Stimulated activated CD8-positive, alpha-beta memory T cell treated with anti-CD3 and anti-CD28 coated beads, Interleukin-2, amount 100 ng/mL, for 48 hours (primary cell): Measurements from ENCODE around the gene CRAMP1.
A peak's percentile ranks its signal among the peaks of the same experiment; 100 is the strongest.

Experiments
- DNase-seq, 2 donors: peaks; one replicate each; pipeline ENCODE4 v3.0.0-alpha.2; 2020; ENCODE audit warnings: low read depth in 2 of 2

The CRAMP1 gene

DNA sequence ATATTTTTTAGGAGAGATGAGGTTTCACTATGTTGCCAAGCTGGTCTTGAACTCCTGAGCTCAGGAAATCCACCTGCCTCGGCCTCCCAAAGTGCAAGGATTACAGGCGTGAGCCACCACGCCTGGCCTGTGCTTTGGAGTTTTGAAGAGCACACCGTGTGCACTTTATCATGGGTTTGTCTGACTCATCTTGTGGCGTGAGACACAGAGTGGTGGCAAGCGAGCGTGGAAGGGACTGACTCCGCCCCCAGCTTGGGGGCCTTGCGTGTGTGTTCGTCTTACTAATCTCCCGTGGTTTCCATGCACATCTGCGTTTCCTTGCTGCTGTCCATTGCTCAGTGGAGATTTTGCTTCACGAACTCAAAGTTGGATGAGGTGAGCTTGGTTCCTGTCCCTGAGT is 22.9 kb downstream of the CRAMP1 start:
- no peak for DNase-seq

DNA sequence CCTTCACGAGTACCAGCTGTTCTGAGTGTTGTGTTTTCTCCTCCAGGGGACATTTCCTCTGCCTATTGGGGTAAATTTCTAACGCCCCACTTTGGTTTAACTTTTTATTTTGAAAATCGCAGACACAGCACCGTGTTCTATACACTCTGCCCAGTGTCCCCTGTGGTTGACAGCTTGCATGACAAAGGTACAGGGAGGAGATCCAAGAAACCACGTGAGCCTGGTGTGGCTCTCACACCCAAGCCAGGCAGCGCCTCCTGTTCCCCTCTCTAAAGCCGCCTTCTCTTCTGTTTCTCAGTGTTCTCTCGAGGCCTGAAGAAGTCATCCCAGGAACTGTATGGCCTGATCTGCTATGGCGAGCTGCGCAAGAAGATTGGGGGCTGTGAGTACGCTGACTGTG is 25.4 kb downstream of the CRAMP1 start:
- no peak for DNase-seq

GRCh38 chr16:1638757-1639156 is 26.6 kb downstream of the CRAMP1 start:
- no peak for DNase-seq

GRCh38 chr16:1639282-1639681 is 27.1 kb downstream of the CRAMP1 start:
- no peak for DNase-seq

DNA sequence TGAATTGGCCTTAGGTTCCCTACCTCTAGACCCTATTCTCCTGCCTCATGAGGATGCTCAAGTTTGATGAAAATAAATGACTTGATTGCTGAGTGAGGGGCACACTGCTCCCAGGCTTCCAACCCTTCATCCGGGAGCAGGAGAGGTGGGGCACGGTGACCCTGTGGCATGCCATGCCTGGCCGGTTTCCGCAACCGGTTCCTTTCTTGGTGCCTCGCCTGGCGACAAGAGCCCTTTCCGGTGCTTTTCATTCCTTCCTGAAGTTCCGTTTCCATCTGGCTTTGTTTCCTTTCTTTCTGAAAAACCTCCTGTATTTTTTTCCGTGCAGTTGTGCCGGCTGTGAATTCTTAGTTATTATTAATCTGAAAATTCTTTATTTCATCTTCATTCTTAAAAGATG is 27.7 kb downstream of the CRAMP1 start:
- DNase-seq, result no peak

DNA sequence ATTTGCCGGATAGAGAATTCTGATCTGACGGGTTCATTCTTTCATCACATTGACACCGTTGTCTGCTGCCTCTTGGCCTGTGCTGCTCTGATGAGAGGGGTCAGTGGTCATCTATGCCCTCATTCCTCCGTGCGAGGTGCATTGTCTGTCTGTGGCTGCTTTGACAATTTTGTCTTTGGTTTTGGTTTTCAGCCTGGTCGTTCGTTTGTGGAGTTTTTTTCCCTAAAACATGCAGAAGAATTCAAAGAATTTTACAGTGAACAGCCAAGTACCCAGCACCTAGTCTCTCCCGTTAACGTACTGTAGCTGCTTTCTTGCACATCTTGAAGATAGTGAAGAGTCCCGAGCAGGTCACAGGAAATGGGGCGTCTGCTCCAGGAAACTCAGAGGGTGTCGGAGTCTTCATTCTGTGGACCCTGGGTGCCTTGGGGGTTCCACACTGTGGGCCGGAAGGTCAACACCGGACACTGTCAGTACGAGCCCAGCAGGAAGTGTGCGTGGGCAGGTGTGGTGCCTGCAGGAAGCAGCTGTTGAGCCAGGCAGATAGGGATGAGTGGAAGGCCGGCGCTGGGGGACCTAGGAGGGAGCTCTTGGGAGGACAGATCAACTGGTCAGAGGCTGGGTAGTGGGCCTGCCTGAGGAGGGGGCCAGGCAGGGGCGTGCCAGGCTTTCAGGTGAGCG is 28.2 kb downstream of the CRAMP1 start:
- no peak for DNase-seq

- no peak for DNase-seq
These were observed 29.1 kb downstream of the CRAMP1 start for GRCh38 chr16:1641261-1641660.

DNA sequence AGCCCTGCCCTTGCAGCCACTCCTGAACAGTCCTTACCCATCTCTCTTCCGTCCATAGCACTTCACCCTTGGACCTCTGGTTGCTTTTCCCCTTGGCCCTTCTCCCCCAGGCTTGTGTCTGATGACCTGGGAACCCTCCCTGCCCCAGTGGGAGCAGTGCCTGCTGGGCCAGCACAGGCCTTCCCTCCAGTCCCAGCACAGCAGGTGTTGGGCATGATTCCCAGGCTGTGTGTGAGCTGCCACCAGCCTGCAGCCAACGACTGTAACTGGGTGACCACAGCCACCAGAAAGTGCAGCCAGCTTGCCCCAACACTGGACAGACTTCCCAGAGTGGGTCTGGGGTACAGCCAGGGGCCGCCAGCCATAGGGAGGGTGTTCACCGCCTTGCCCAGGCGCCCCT is 30.0 kb downstream of the CRAMP1 start:
- no peak for DNase-seq

GRCh38 chr16:1642753-1643152 is 30.6 kb downstream of the CRAMP1 start:
- DNase-seq, result no peak

DNA sequence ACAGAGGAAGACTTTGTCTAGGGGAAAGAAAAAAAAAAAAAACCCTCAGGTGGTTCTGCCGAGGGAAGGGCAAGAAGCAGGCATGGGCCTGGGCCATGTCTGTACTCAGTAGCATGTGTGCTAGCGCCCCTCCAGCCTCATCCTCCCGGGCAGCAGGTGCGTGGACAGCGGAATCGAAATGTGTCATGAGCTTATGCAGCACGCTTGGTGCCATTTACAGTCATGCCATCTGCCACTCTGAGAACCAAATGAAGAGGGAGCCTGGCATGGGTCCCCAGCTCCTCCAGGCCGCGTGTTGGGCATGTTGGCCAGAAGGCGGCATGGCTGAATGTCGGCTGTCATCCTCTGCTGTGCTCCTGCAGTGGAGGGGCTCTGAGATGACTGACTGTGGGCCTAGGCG is 31.4 kb downstream of the CRAMP1 start:
- no peak for DNase-seq

DNA sequence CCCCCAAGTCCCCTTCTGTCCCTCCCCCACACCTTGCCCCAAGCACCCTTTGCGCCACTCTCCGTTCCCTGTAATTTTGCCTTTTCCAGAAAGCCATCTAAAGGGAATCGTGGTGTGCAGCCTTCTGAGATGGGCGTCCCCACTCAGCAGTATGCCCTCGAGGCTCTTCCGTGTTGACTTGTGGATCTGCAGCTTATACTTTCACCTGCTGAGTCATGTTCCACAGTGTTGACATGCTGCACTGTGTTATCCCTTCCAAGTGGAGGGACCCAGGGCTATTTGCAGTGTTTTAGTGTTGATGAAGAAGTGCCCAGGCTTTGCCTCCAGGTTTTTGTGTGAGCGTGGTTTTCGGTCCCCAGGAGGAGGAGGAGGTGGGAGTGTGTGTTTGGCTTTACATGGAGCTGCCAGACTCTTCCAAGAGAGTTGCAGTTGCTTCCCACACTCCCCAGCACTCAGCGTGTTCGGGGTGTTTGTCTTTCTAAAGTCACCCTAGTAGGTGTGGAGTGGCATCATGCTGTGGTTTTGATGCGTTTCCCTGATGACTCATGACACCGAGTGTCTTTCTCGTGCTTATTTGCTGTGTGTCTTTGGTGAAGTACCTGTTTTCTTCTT is 33.9 kb downstream of the CRAMP1 start:
- DNase-seq, result peak in 1 of 2 donors; percentile 14

DNA sequence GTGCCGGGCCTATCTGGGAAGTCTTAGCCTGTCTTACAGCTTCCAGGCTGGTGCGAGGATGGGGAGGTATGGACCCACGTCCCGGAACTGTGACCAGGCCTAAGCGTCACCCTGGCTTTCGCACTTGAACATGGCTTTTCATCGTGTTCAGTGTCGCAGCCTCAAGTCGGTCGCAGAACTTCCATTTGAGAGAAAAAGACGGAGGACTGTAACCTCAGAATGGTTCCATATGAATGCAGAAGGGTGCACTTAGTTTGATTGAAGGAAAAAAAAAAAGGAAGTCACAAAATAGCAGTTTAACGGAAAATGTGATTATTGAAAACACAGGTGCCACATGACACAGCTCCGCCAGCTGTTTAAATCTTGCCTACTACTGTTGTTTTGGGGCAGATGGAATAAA is 35.7 kb downstream of the CRAMP1 start:
- no peak for DNase-seq

GRCh38 chr16:1650131-1650530 is 38.0 kb downstream of the CRAMP1 start:
- DNase-seq, result no peak

GRCh38 chr16:1651094-1651973 is 39.2 kb downstream of the CRAMP1 start:
- no peak for DNase-seq

DNA sequence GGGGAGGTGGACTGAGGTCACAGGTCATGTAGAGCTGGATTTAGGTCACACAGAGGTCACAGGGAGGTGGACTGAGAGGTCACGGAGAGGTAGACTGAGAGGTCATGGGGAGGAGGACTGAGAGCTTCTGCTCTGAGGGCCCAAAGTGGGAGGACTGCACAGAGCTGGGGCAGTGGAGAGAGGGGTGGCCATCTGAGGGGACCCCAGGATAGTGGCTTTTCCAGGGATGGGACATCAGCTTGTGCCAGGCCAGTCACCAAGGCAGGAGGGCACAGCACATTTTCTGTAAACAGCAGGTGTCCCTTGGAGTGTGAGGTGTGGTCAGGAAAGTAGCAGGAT is 39.8 kb downstream of the CRAMP1 start:
- no peak for DNase-seq

DNA sequence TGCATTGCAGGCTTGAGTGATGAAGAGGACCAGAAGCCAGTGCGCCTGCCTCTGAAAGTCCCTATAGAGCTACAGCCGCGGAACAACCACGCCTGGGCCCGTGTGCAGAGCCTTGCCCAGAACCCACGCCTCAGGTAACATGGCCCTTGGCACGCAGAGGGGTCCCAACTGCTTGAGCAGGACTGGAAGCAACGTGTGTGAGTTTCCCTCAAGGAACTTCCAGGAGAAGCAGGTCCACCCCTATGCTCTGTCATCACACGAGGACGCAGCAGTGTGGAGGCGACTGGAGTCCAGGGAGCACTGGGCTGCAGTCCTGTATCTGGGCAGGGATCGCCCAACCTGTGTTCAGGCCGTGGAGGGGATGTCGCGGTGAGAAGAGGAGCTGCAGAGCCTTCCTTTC is 40.9 kb downstream of the CRAMP1 start:
- DNase-seq, result no peak

- no peak for DNase-seq
These were observed 42.5 kb downstream of the CRAMP1 start for GRCh38 chr16:1654505-1655268.

- DNase-seq, result no peak
These were observed 43.2 kb downstream of the CRAMP1 start for GRCh38 chr16:1655269-1655807.

GRCh38 chr16:1655909-1656807 is 44.0 kb downstream of the CRAMP1 start:
- no peak for DNase-seq

DNA sequence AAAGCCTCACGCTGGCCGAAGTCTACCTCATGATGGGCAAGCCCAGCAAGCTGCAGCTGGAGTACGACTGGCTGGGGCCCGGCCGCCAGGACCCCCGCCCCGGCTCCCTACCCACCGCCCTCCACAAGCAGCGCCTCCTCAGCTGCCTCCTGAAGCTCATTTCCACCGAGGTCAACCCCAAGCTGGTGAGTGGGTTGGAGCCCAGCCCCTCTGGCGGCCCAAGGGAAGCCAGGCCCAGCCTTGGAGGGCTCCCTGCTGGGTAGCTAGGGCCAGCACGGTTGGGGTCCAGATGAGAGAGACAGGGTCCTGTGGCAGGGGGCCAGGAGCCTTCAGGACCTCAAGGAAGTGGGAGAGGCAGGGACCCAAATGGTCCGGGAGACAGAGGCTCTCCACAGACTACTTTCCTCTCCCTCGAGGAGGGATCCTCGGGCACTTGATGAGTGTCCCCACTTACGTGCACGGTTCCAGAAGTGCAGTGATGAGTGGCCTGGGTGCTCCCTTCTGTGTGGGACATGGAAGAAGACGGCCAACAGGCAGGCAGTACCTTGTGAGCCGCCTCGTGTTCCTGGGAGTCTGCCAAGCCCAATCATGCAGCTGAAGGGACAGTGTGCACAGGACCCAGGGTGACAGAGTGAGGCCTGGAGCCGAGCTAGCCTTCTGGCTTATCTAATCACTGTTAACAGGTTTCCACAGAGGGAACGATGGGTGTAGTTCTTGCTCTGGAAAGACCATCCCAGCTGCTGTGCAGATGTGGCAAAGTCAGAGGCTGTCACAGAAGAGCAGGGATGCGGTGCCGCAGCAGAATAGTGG is 44.9 kb downstream of the CRAMP1 start:
- no peak for DNase-seq
